ENCODE measurements around the gene LIF.
A peak's percentile ranks its signal among the peaks of the same experiment; 100 is the strongest.

Gene LIF

DNA sequence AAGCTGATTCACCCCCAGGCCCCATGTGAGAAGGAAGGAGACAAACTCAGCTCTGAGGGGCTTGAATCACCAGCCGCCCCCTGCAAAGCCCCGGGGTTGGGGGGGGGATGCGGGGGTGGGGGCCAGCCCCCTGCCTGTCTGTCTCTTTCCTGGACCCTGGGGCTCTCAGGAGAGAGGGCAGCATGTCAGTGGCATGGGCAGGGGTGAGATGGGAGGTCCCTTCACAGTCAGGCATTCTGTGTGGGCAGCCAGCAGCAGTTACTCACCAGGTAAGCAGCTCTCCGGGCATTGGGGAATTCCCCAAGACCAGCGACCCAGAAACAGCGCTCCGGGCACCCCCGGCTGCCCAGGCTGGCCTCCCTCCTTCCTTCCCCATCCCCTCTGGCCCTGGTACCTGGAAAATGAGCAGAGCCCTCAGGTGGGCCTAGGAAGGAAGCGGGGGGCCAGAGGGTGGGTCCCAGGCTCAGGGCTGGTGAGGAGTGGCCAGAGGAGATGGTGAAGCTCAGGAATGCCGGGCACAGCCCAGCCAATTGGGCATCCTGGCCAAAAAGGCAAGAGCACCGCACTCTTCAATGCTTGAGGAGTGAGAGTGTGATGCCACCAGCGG is 4.2 kb upstream of the LIF start:
- H3K27me3 ChIP-seq (ENCODE audit: low read depth): no peaks in the 10 kb centered on the region
- no peaks in the 10 kb centered on the region for H3K9me3 ChIP-seq
- H3K4me3 ChIP-seq: no peak overlapping the region
- in situ Hi-C loops (cut with MboI; ENCODE audit: low sequenced_read_pairs): no loop called here
- H3K36me3 ChIP-seq (replicated peaks): no peaks in the 10 kb centered on the region
- H3K4me1 ChIP-seq: peaks cover 7% of the 10 kb centered on the region
- no peak for DNase-seq (ENCODE audit: low spot score in 2 of 2)

GRCh38 chr22:30250039-30250565 is 3.5 kb upstream of the LIF start:
- Histone ChIP-seq H3K4me1 (peaks cover 11% of the 10 kb centered on the region), H3K4me3 (no peak overlapping the region), H3K36me3 (replicated peaks) (no peaks in the 10 kb centered on the region), H3K27me3 (ENCODE audit: low read depth) (no peaks in the 10 kb centered on the region), H3K9me3 (no peaks in the 10 kb centered on the region)
- in situ Hi-C loops (cut with MboI; ENCODE audit: low sequenced_read_pairs): no loop called here
- no peak for DNase-seq (ENCODE audit: low spot score in 2 of 2)

- no peak overlapping the region for H3K4me3 ChIP-seq
- in situ Hi-C loops (cut with MboI; ENCODE audit: low sequenced_read_pairs): no loop called here
- no peaks in the 10 kb centered on the region for H3K36me3 ChIP-seq (replicated peaks)
- H3K27me3 ChIP-seq (ENCODE audit: low read depth): no peaks in the 10 kb centered on the region
- H3K9me3 ChIP-seq: no peaks in the 10 kb centered on the region
- H3K4me1 ChIP-seq: peaks cover 11% of the 10 kb centered on the region
- no peak for DNase-seq (ENCODE audit: low spot score in 2 of 2)
Measured at GRCh38 chr22:30249049-30250038, 2.8 kb upstream of the LIF start.

DNA sequence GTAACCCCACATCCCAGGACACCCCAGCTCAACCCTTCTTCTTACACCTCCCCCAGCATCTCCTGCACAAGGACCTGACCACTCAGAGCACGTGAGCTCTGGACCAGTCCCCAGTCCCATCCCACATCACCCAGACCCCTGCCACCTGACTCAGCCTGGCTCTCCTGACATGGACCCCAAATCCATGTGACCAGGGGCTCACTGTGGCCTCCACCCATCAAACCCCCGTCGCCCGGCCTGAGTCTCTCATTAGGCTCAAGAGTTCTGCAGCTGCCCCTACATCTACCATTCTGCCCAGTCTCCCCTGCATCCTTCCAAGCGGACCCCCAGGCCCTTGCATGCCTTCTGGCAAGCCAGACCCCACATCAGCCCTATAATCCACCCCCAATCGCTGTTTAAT is 1.9 kb upstream of the LIF start:
- in situ Hi-C loops (cut with MboI; ENCODE audit: low sequenced_read_pairs): no loop called here
- H3K9me3 ChIP-seq: no peaks in the 10 kb centered on the region
- no peak for DNase-seq (ENCODE audit: low spot score in 2 of 2)
- no peak overlapping the region for H3K4me3 ChIP-seq
- no peaks in the 10 kb centered on the region for H3K36me3 ChIP-seq (replicated peaks)
- H3K27me3 ChIP-seq (ENCODE audit: low read depth): no peaks in the 10 kb centered on the region
- peaks cover 11% of the 10 kb centered on the region for H3K4me1 ChIP-seq

DNA sequence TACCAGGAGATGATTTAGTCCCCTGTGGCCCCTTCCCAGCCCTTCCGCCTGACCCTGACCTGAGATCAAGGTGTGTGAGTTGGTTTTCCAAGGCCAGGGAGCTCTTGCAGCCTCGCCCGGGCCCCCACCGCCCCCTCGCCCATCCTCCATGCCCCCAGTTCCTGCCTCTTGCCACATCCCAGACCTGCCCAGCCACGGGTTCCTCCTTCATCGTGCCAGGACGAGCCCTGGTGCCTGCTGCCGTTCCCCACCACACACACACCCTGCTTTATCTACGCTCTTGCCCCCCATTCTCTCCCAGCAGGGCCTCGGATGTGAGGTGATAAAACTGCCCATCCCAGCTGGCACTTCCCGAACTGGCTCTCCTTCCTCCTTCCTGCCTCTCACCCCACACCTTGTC is 1.4 kb upstream of the LIF start:
- Histone ChIP-seq H3K36me3 (replicated peaks) (no peaks in the 10 kb centered on the region), H3K4me3 (no peak overlapping the region), H3K9me3 (no peaks in the 10 kb centered on the region), H3K4me1 (peaks cover 11% of the 10 kb centered on the region), H3K27me3 (ENCODE audit: low read depth) (no peaks in the 10 kb centered on the region)
- in situ Hi-C loops (cut with MboI; ENCODE audit: low sequenced_read_pairs): no loop called here
- DNase-seq (ENCODE audit: low spot score in 2 of 2): no peak

- Histone ChIP-seq H3K4me3 (no peak overlapping the region), H3K9me3 (no peaks in the 10 kb centered on the region), H3K27me3 (ENCODE audit: low read depth) (no peaks in the 10 kb centered on the region)
Measured at GRCh38 chr22:30247561-30247960, 1.0 kb upstream of the LIF start.

GRCh38 chr22:30246814-30247376 is 336 bp upstream of the LIF start:
- peaks cover 11% of the 10 kb centered on the region for H3K4me1 ChIP-seq
- H3K4me3 ChIP-seq: peak overlapping the region; percentile 36
- no peaks in the 10 kb centered on the region for H3K36me3 ChIP-seq (replicated peaks)
- in situ Hi-C loops (cut with MboI; ENCODE audit: low sequenced_read_pairs): no loop called here
- H3K27me3 ChIP-seq (ENCODE audit: low read depth): no peaks in the 10 kb centered on the region
- no peak for DNase-seq (ENCODE audit: low spot score in 2 of 2)
- no peaks in the 10 kb centered on the region for H3K9me3 ChIP-seq

More at GRCh38 chr22:30247561-30247960, 1.0 kb upstream of the LIF start:
- Histone ChIP-seq H3K36me3 (replicated peaks) (no peaks in the 10 kb centered on the region), H3K4me1 (peaks cover 11% of the 10 kb centered on the region)
- no peak for DNase-seq (ENCODE audit: low spot score in 2 of 2)
- in situ Hi-C loops (cut with MboI; ENCODE audit: low sequenced_read_pairs): no loop called here

DNA sequence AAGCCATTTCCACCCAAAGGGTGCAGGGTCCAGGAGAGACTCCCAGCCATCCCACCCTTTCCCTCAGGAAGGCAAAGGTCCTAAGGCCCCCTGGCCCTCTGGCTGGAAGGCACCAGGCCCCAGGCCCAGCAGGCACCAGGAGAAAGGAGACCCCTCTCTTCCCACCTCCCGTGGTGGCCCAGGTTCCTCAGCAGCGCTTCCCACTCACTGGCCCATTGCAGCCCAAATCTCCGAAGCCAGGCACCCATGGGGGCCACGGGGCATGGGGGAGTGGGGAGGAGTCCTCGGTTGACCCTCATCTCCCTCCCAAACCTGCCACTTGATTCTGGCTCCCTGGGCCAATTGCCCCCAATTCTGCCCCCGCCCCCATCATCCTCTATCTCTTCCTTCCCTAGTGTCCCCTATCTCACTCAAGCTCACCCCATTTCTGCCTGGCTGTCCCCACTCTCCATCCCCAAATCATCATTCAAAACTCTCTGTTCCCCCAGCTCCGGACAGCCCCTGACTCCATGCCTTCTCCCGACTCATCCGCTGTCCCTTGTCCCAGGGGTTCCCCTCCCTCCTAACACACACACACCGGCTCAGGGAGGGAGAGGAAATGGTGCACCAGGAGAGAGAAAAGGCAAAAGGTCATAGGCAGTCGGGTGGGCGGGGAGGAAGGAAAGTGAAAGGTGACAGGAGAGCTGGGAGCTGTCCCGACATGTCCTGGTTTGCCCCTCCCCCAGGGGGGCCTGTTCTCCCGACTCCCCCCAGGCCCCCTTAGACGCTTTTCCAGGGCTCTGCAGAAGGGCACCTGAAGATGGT is 1.2 kb downstream of the LIF start:
- Histone ChIP-seq H3K4me3 (peak overlapping the region; percentile 36), H3K27me3 (ENCODE audit: low read depth) (no peaks in the 10 kb centered on the region), H3K36me3 (replicated peaks) (no peaks in the 10 kb centered on the region), H3K9me3 (no peaks in the 10 kb centered on the region), H3K4me1 (peaks cover 11% of the 10 kb centered on the region)
- in situ Hi-C loops (cut with MboI; ENCODE audit: low sequenced_read_pairs): no loop called here
- DNase-seq (ENCODE audit: low spot score in 2 of 2): peak; percentile 50 to 66

DNA sequence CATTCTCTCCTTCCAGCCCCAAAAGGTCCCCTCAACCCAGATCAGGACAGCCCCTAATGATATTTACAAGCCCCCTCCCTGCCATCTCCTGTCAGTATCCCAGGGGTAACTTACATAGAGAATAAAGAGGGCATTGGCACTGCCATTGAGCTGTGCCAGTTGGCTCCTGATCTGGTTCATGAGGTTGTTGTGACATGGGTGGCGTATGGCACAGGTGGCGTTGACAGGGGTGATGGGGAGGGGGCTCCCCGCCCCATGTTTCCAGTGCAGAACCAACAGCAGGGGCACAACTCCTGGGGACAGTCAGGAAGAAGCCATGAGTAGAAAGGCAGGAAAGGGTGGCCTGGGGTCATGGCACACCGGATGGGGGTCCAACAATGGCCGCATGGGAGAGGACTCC is 1.9 kb downstream of the LIF start:
- no peak overlapping the region for H3K4me3 ChIP-seq
- H3K27me3 ChIP-seq (ENCODE audit: low read depth): no peaks in the 10 kb centered on the region
- DNase-seq (ENCODE audit: low spot score in 2 of 2): no peak
- in situ Hi-C loops (cut with MboI; ENCODE audit: low sequenced_read_pairs): no loop called here
- H3K36me3 ChIP-seq (replicated peaks): no peaks in the 10 kb centered on the region
- H3K4me1 ChIP-seq: peaks cover 11% of the 10 kb centered on the region
- H3K9me3 ChIP-seq: no peaks in the 10 kb centered on the region

DNA sequence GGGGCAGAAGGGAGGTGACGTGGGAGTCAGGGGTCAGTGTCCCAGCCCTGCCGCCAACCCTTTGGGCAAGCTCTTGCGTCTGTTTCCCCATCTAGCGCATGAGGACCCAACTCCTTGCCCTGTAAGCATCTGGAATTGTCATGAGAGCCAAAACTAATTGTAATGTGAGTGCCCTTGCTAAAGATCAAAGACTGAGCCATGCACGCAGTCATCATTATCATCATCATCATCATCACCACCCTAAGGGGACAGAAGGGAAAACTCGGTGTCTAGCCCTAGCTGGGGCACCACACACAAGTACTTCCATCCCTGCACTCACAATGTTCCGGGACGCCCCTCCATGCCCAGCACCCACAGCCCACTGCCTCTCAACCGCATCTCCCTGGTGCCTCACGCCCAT is 2.5 kb downstream of the LIF start:
- DNase-seq (ENCODE audit: low spot score in 2 of 2): no peak
- Histone ChIP-seq H3K27me3 (ENCODE audit: low read depth) (no peaks in the 10 kb centered on the region), H3K9me3 (no peaks in the 10 kb centered on the region), H3K4me3 (no peak overlapping the region), H3K4me1 (peaks cover 11% of the 10 kb centered on the region), H3K36me3 (replicated peaks) (no peaks in the 10 kb centered on the region)
- in situ Hi-C loops (cut with MboI; ENCODE audit: low sequenced_read_pairs): no loop called here

GRCh38 chr22:30243661-30244060 is 2.9 kb downstream of the LIF start:
- no peaks in the 10 kb centered on the region for H3K9me3 ChIP-seq
- in situ Hi-C loops (cut with MboI; ENCODE audit: low sequenced_read_pairs): no loop called here
- no peaks in the 10 kb centered on the region for H3K27me3 ChIP-seq (ENCODE audit: low read depth)
- no peak for DNase-seq (ENCODE audit: low spot score in 2 of 2)
- H3K4me3 ChIP-seq: no peak overlapping the region
- peaks cover 11% of the 10 kb centered on the region for H3K4me1 ChIP-seq
- H3K36me3 ChIP-seq (replicated peaks): no peaks in the 10 kb centered on the region

GRCh38 chr22:30241576-30242371 is 4.8 kb downstream of the LIF start:
- DNase-seq (ENCODE audit: low spot score in 2 of 2): no peak
- H3K4me1 ChIP-seq: peaks cover 16% of the 10 kb centered on the region

More at GRCh38 chr22:30241576-30242371, 4.8 kb downstream of the LIF start:
- H3K9me3 ChIP-seq: no peaks in the 10 kb centered on the region
- no peaks in the 10 kb centered on the region for H3K27me3 ChIP-seq (ENCODE audit: low read depth)
- in situ Hi-C loops (cut with MboI; ENCODE audit: low sequenced_read_pairs): no loop called here
- H3K36me3 ChIP-seq (replicated peaks): no peaks in the 10 kb centered on the region
- H3K4me3 ChIP-seq: no peak overlapping the region

All from HAP-1 (cell line).